Esophagus muscularis mucosa (tissue), 4 donors: Measurements from ENCODE around the gene UMOD. TPM values are rescaled to one million over a fixed set of nuclear protein-coding genes. Genes with fewer than 3 reads are reported as not detected.

Source experiments
- DNase-seq: peaks from one replicate; pipeline ENCODE4 v3.0.0-alpha.2; 2017; ENCODE audit errors: extremely low spot score
- H3K27ac ChIP-seq, 4 donors: fragments of 200-600 bp; sonication (generic); replicated peaks in 1 of 4; 1 replicate in 3 of 4; 2 replicates in 1 of 4; pipeline ENCODE4 v1.5.1; 2016 to 2019; ENCODE audit warnings: mild to moderate bottlenecking in 1 of 4
- H3K27me3 ChIP-seq, 4 donors: fragments of 200-600 bp; sonication (generic); one replicate each; pipeline versions ENCODE4 v1.5.1 to v1.6.0; 2016 to 2019
- H3K36me3 ChIP-seq, 4 donors: fragments of 200-600 bp; sonication (generic); one replicate each; pipeline ENCODE4 v1.5.1; 2016 to 2019
- H3K4me1 ChIP-seq, 4 donors: fragments of 200-600 bp; sonication (generic); one replicate each; pipeline ENCODE4 v1.5.1; 2016 to 2019
- H3K4me3 ChIP-seq, 4 donors: fragments of 200-600 bp; sonication (generic); 1 replicate in 2 of 4; 2 replicates in 2 of 4; pipeline ENCODE4 v1.5.1; 2016 to 2019; ENCODE audit warnings: mild to moderate bottlenecking in 4 of 4, moderate library complexity in 1 of 4
- H3K9me3 ChIP-seq, 4 donors: fragments of 200-600 bp; sonication (generic); 1 replicate in 3 of 4; 2 replicates in 1 of 4; pipeline ENCODE4 v1.5.1; 2016 to 2019
- CTCF ChIP-seq, 3 experiments: fragments of 200-600 bp in 2 of 3; fragments of 450-650 bp in 1 of 3; sonication (generic) in 2 of 3; IDR thresholded peaks; one replicate each; pipeline ENCODE4 v1.5.1; 2017 to 2019; ENCODE audit warnings: antibody characterized with exemption in 3 of 3, mild to moderate bottlenecking in 2 of 3, moderate library complexity in 1 of 3
- EP300 ChIP-seq: sonication (generic); formaldehyde crosslinking; IDR thresholded peaks from one replicate; pipeline ENCODE4 v1.6.1; 2017; ENCODE audit warnings: antibody characterized with exemption
- POLR2A ChIP-seq: fragments of 450-650 bp; IDR thresholded peaks from one replicate; pipeline ENCODE4 v1.6.1; 2017; ENCODE audit warnings: antibody characterized with exemption, moderate library complexity, mild to moderate bottlenecking, low read depth
- POLR2AphosphoS5 ChIP-seq, 2 donors: sonication (generic); formaldehyde crosslinking; IDR thresholded peaks; one replicate each; pipeline ENCODE4 v1.6.1; 2017; ENCODE audit warnings: antibody characterized with exemption in 2 of 2
- WGBS: methylation state at CpG from one replicate; pipeline ENCODE4 v1.1.5; 2018; 5-methylcytosine and 5-hydroxymethylcytosine counted together
- intact Hi-C: fragments of 100-400 bp; cut with DNase I; formaldehyde crosslinking; loops from one replicate; pipeline ENCODE4 v1.15.1; 2023
- total RNA-seq, 4 donors: library from RNA; depleted of rRNA; stranded (reverse); fragments of >200 nt; gene quantifications; one replicate each; pipeline versions ENCODE4 v1.1.0 to v1.2.1, GENCODE V29; 2016

Gene UMOD
- total RNA-seq, 4 donors from 2014 or later: not detected

GRCh38 chr16:20391045-20391444 is 38.5 kb upstream of the UMOD start:
- Histone ChIP-seq H3K27ac (no peak overlapping the region), H3K4me1 (peaks cover 5 to 21% (median 17%) of the 10 kb centered on the region in 4 donors), H3K36me3 (no peaks in the 10 kb centered on the region), H3K9me3 (no peaks in the 10 kb centered on the region), H3K27me3 (peaks cover 0 to 8% (median 0%) of the 10 kb centered on the region in 4 donors), H3K4me3 (no peak overlapping the region)
- no peak for TF ChIP-seq POLR2A
- no peak for TF ChIP-seq POLR2AphosphoS5 (IDR thresholded peaks at IDR 0.05)
- no peak for TF ChIP-seq EP300
- DNase-seq: no peak
- intact Hi-C loops: no loop called here
- 95% methylated on average over 5 of the region's 5 CpGs for WGBS

- H3K36me3 ChIP-seq: no peaks in the 10 kb centered on the region
- no peak for TF ChIP-seq EP300
- no peak for TF ChIP-seq POLR2A
- no peak for TF ChIP-seq CTCF (IDR thresholded peaks at IDR 0.05)
- TF ChIP-seq POLR2AphosphoS5 (IDR thresholded peaks at IDR 0.05): no peak
- no peak overlapping the region for H3K4me3 ChIP-seq
- H3K9me3 ChIP-seq: no peaks in the 10 kb centered on the region
- WGBS: 86% methylated on average over 1 of the region's 1 CpG
- intact Hi-C loops: loop anchor here (10.0 kb wide), 1 partner anchor 64 kb away; the partner anchor contains the start of gene GP2
- peaks cover 0 to 13% (median 0%) of the 10 kb centered on the region in 4 donors for H3K27me3 ChIP-seq
- H3K4me1 ChIP-seq: peaks cover 5 to 16% (median 10%) of the 10 kb centered on the region in 4 donors
- no peak overlapping the region for H3K27ac ChIP-seq
- DNase-seq: no peak
Observed at GRCh38 chr16:20388854-20389253, 36.3 kb upstream of the UMOD start.

GRCh38 chr16:20387978-20388377 is 35.5 kb upstream of the UMOD start:
- no peak overlapping the region for H3K4me3 ChIP-seq
- H3K27me3 ChIP-seq: peaks cover 0 to 13% (median 0%) of the 10 kb centered on the region in 4 donors
- H3K27ac ChIP-seq: no peak overlapping the region
- peaks cover 0 to 12% (median 6%) of the 10 kb centered on the region in 4 donors for H3K4me1 ChIP-seq
- WGBS: 83% methylated on average over 3 of the region's 3 CpGs
- H3K9me3 ChIP-seq: no peaks in the 10 kb centered on the region
- intact Hi-C loops: loop anchor here (10.0 kb wide), 1 partner anchor 63 kb away; the partner anchor contains the start of gene GP2
- no peak for DNase-seq
- TF ChIP-seq CTCF (IDR thresholded peaks at IDR 0.05): no peak
- no peak for TF ChIP-seq POLR2AphosphoS5 (IDR thresholded peaks at IDR 0.05)
- no peak for TF ChIP-seq POLR2A
- no peak for TF ChIP-seq EP300
- H3K36me3 ChIP-seq: no peaks in the 10 kb centered on the region

- Histone ChIP-seq H3K4me3 (peak overlapping the region in 1 of 4 donors; percentile 10), H3K27me3 (peaks cover 0 to 14% (median 0%) of the 10 kb centered on the region in 4 donors), H3K36me3 (no peaks in the 10 kb centered on the region), H3K9me3 (no peaks in the 10 kb centered on the region), H3K27ac (no peak overlapping the region), H3K4me1 (peaks cover 0 to 12% (median 6%) of the 10 kb centered on the region in 4 donors)
- intact Hi-C loops: loop anchor here (10.0 kb wide), 1 partner anchor 61 kb away; the partner anchor contains the start of gene GP2
- WGBS: 29% methylated on average over 28 of the region's 30 CpGs
- TF ChIP-seq POLR2AphosphoS5 (IDR thresholded peaks at IDR 0.05): no peak
- TF ChIP-seq POLR2A: no peak
- no peak for TF ChIP-seq EP300
- peak; percentile 59 to 87 (median 73) for TF ChIP-seq CTCF (IDR thresholded peaks at IDR 0.05)
- DNase-seq: no peak
Observed at GRCh38 chr16:20385844-20386832, 33.6 kb upstream of the UMOD start.
